H1 (cell line): ENCODE measurements around the gene ERC1.

Experiments used
- BCL11A ChIP-seq, 2 experiments: IDR thresholded peaks; one replicate each; pipeline ENCODE4 v1.6.1; 2011; ENCODE audit warnings: low read depth in 2 of 2, low read length in 2 of 2, mild to moderate bottlenecking in 2 of 2
- CTCF ChIP-seq, 3 experiments: IDR thresholded peaks; 1 replicate in 2 of 3; 2 replicates in 1 of 3; pipeline versions ENCODE4 v1.5.1 to v1.6.1; 2011; ENCODE audit warnings: low read length in 3 of 3, mild to moderate bottlenecking in 3 of 3, inconsistent platforms in 2 of 3, low read depth in 1 of 3, moderate library complexity in 1 of 3; ENCODE audit not compliant: insufficient read depth in 1 of 3; ENCODE audit errors: control extremely low read depth in 1 of 3
- GABPA ChIP-seq: IDR thresholded peaks from 2 replicates; pipeline ENCODE4 v1.6.1; 2011; ENCODE audit warnings: mild to moderate bottlenecking, low read length, moderate library complexity, borderline replicate concordance; ENCODE audit not compliant: insufficient read depth
- MAFK ChIP-seq: IDR thresholded peaks from 2 replicates; pipeline ENCODE4 v1.6.1; 2012; ENCODE audit warnings: low read depth, mild to moderate bottlenecking, improper control_type of control experiment, low read length
- POLR2A ChIP-seq, 2 experiments: IDR thresholded peaks; 1 replicate in 1 of 2; 2 replicates in 1 of 2; pipeline ENCODE4 v1.6.1; 2011; ENCODE audit warnings: low read depth in 2 of 2, low read length in 2 of 2, mild to moderate bottlenecking in 2 of 2; ENCODE audit errors: control extremely low read depth in 1 of 2
- POLR2AphosphoS5 ChIP-seq: IDR thresholded peaks from 2 replicates; pipeline ENCODE4 v1.6.1; 2011; ENCODE audit warnings: low read depth, low read length
- POU5F1 ChIP-seq: IDR thresholded peaks from 2 replicates; pipeline ENCODE4 v1.6.1; 2011; ENCODE audit warnings: low read depth, mild to moderate bottlenecking, low read length, moderate library complexity
- USF2 ChIP-seq: IDR thresholded peaks from 2 replicates; pipeline ENCODE4 v1.6.1; 2011; ENCODE audit warnings: low read length, improper control_type of control experiment

- TF ChIP-seq POU5F1 (no peak), CTCF (IDR thresholded peaks at IDR 0.05; ENCODE audit: control extremely low read depth in 1 of 3, insufficient read depth in 1 of 3, low read depth in 1 of 3, low read length in 3 of 3) (no peak), POLR2AphosphoS5 (no peak), GABPA (no peak), POLR2A (IDR thresholded peaks at IDR 0.05; ENCODE audit: control extremely low read depth in 1 of 2, low read depth in 2 of 2, low read length in 2 of 2) (no peak), BCL11A (IDR thresholded peaks at IDR 0.05; ENCODE audit: low read depth in 2 of 2, low read length in 2 of 2) (no peak), USF2 (no peak), MAFK (no peak)
Measured at GRCh38 chr12:1279050-1279449, 288.0 kb downstream of the ERC1 start.
